OCI-LY1 (cell line): ENCODE results near the gene ZNF804A.

Experiments
- H2AFZ ChIP-seq: fragments of 200-600 bp; sonication (generic), shearing (Covaris generic); 2 replicates; pipeline ENCODE4 v1.6.0; 2014; ENCODE audit warnings: antibody characterized with exemption, mild to moderate bottlenecking, low read length
- H3F3A ChIP-seq: fragments of 200-600 bp; sonication (generic), shearing (Covaris generic); 2 replicates; pipeline ENCODE4 v1.6.0; 2014; ENCODE audit warnings: mild to moderate bottlenecking, antibody characterized with exemption, low read length, moderate library complexity; ENCODE audit not compliant: insufficient read depth
- H3K27ac ChIP-seq: fragments of 200-600 bp; sonication (generic); 2 replicates; pipeline ENCODE4 v1.5.1; 2014; ENCODE audit warnings: low read length, mixed run types, mild to moderate bottlenecking, low read depth; ENCODE audit not compliant: poor library complexity, severe bottlenecking
- H3K27me3 ChIP-seq: fragments of 200-600 bp; sonication (generic); 2 replicates; pipeline ENCODE4 v1.6.0; 2014; ENCODE audit warnings: antibody characterized with exemption, mild to moderate bottlenecking, low read length, moderate library complexity; ENCODE audit not compliant: insufficient read depth
- H3K36me3 ChIP-seq: fragments of 200-600 bp; sonication (generic); 2 replicates; pipeline ENCODE4 v1.6.1; 2014; ENCODE audit warnings: mild to moderate bottlenecking, antibody characterized with exemption, low read length, moderate library complexity, mixed read lengths; ENCODE audit not compliant: insufficient read depth
- H3K4me1 ChIP-seq: fragments of 200-600 bp; sonication (generic); 2 replicates; pipeline ENCODE4 v1.5.1; 2014; ENCODE audit warnings: mild to moderate bottlenecking, low read length, moderate library complexity; ENCODE audit not compliant: insufficient read depth, severe bottlenecking
- H3K4me2 ChIP-seq: fragments of 200-600 bp; sonication (generic), shearing (Covaris generic); 2 replicates; pipeline ENCODE4 v1.6.1; 2014; ENCODE audit warnings: low read length
- H3K4me3 ChIP-seq: fragments of 200-600 bp; sonication (generic); 2 replicates; pipeline ENCODE4 v1.5.1; 2014; ENCODE audit warnings: low read length, low read depth, mild to moderate bottlenecking, mixed read lengths; ENCODE audit not compliant: poor library complexity, severe bottlenecking
- H3K79me2 ChIP-seq: fragments of 200-600 bp; shearing (Covaris generic); 2 replicates; pipeline ENCODE4 v1.6.1; 2016; ENCODE audit warnings: mixed run types, low read length, mixed read lengths; ENCODE audit not compliant: insufficient read depth
- H3K9ac ChIP-seq: fragments of 200-600 bp; sonication (generic), shearing (Covaris generic); 2 replicates; pipeline ENCODE4 v1.6.1; 2014; ENCODE audit warnings: mild to moderate bottlenecking, low read length, mixed read lengths
- H3K9me2 ChIP-seq: fragments of 200-600 bp; sonication (generic), shearing (Covaris generic); 2 replicates; pipeline ENCODE4 v1.6.1; 2014; ENCODE audit warnings: low read depth, mild to moderate bottlenecking, low read length, mixed read lengths
- H3K9me3 ChIP-seq: fragments of 200-600 bp; shearing (Covaris generic); 2 replicates; pipeline ENCODE4 v1.6.1; 2014; ENCODE audit warnings: low read length, mixed read lengths
- H4K20me1 ChIP-seq: fragments of 200-600 bp; sonication (generic), shearing (Covaris generic); 2 replicates; pipeline ENCODE4 v1.6.0; 2016; ENCODE audit warnings: mild to moderate bottlenecking, low read length; ENCODE audit not compliant: insufficient read depth
- EZH2 ChIP-seq: fragments of 200-600 bp; sonication (generic), shearing (Covaris generic); IDR thresholded peaks from 2 replicates; pipeline ENCODE4 v1.8.0; 2017; ENCODE audit warnings: borderline replicate concordance, mixed run types, mild to moderate bottlenecking, antibody characterized with exemption, low read length, moderate library complexity, mixed read lengths
- TF ChIP-seq, protein P1 (sequence below): fragments of 200-600 bp; sonication (generic), shearing (Covaris generic); IDR thresholded peaks from 2 replicates; pipeline ENCODE4 v1.5.1; 2017; ENCODE audit warnings: mild to moderate bottlenecking, antibody characterized with exemption, low read length, moderate library complexity, mixed read lengths

Gene ZNF804A

DNA sequence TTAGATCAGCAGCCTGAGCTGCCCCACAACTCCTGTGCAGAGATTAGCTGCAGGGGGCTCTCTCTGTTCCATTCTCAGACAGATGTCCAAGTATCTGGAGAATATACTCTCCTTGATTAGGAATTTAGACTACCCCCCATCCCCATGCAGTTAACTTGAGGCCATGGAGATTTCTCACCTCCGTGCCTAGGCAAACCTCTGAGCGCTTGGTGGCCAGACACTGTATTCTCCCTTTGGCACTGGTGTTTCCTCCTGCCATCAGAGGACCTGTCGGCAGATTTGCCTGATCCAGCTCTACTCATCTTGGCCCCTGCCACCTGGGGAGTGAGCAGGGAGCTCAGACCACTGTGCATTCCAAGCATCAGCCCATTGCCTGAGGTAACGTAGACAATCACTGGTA lies 48.3 kb downstream of the ZNF804A start:
- Histone ChIP-seq H3K4me2 (no peak overlapping the region), H3K9me2 (no peaks in the 10 kb centered on the region), H3K27me3 (no peaks in the 10 kb centered on the region), H3K9me3 (peaks cover 13% of the 10 kb centered on the region; the same call in 1 of the 2 replicates), H2AFZ (no peak overlapping the region), H3K4me1 (peaks cover 12% of the 10 kb centered on the region), H3K79me2 (peaks cover 73% of the 10 kb centered on the region), H3K36me3 (peaks cover 74% of the 10 kb centered on the region), H3F3A (no peaks in the 10 kb centered on the region), H3K9ac (no peak overlapping the region), H3K27ac (no peak overlapping the region), H4K20me1 (no peaks in the 10 kb centered on the region), H3K4me3 (no peak overlapping the region)
- TF ChIP-seq, protein P1, sequence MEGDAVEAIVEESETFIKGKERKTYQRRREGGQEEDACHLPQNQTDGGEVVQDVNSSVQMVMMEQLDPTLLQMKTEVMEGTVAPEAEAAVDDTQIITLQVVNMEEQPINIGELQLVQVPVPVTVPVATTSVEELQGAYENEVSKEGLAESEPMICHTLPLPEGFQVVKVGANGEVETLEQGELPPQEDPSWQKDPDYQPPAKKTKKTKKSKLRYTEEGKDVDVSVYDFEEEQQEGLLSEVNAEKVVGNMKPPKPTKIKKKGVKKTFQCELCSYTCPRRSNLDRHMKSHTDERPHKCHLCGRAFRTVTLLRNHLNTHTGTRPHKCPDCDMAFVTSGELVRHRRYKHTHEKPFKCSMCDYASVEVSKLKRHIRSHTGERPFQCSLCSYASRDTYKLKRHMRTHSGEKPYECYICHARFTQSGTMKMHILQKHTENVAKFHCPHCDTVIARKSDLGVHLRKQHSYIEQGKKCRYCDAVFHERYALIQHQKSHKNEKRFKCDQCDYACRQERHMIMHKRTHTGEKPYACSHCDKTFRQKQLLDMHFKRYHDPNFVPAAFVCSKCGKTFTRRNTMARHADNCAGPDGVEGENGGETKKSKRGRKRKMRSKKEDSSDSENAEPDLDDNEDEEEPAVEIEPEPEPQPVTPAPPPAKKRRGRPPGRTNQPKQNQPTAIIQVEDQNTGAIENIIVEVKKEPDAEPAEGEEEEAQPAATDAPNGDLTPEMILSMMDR: no peak
- no peak for TF ChIP-seq EZH2

DNA sequence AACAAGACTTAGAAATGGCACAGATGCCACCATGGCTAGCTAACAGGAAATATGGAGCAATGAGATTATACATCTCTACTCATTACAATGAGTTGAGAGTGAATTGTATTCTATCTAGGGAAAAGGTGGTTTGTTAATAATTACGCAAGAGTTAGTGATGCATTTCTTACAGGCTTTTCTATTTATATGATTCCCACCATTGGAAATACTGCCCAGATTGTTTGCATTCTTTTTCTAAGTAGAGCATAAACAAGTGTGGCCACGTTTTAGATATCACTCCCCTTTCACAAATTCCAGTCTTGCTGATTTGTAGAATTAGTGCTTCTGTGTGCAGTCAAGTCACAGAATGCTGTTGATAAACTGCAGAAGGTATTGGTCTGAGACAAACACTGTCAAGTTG lies 56.6 kb downstream of the ZNF804A start:
- Histone ChIP-seq H3K27me3 (no peaks in the 10 kb centered on the region), H3K9ac (no peak overlapping the region), H3K79me2 (peaks cover 88% of the 10 kb centered on the region), H3F3A (no peaks in the 10 kb centered on the region), H2AFZ (no peak overlapping the region), H3K9me2 (no peaks in the 10 kb centered on the region), H3K27ac (no peak overlapping the region), H3K4me3 (no peak overlapping the region), H3K36me3 (peaks cover 76% of the 10 kb centered on the region), H4K20me1 (no peaks in the 10 kb centered on the region), H3K9me3 (peaks cover 4% of the 10 kb centered on the region; the same call in 1 of the 2 replicates), H3K4me2 (no peak overlapping the region), H3K4me1 (no peaks in the 10 kb centered on the region)
- TF ChIP-seq, protein P1: no peak
- TF ChIP-seq EZH2: no peak

DNA sequence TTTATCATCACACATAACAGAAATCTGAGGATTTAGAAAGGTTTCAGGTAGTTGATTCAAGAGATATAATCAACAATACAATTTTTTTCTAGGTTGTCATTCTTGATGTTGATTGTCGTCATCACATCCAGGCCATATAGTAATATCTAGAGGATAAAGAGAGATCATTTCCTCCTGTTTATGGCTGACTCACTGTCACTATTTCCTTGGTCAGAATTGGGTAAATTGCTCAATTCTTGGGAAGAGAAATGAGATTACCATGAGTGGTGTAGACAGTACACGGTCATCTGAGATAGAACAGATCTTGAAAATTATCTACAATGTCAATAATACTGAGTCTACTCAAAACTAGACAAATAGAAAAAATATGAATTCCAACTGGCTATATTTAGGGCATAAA lies 78.8 kb downstream of the ZNF804A start:
- H3K36me3 ChIP-seq: peaks cover 66% of the 10 kb centered on the region
- H3K9me2 ChIP-seq: no peaks in the 10 kb centered on the region
- no peak overlapping the region for H2AFZ ChIP-seq
- no peak overlapping the region for H3K4me3 ChIP-seq
- H3F3A ChIP-seq: no peaks in the 10 kb centered on the region
- no peaks in the 10 kb centered on the region for H4K20me1 ChIP-seq
- TF ChIP-seq EZH2: no peak
- TF ChIP-seq, protein P1: no peak
- H3K27ac ChIP-seq: no peak overlapping the region
- H3K9ac ChIP-seq: no peak overlapping the region
- H3K79me2 ChIP-seq: peaks cover 75% of the 10 kb centered on the region
- no peaks in the 10 kb centered on the region for H3K4me1 ChIP-seq
- no peaks in the 10 kb centered on the region for H3K27me3 ChIP-seq
- H3K9me3 ChIP-seq: peaks cover 17% of the 10 kb centered on the region; the same call in 1 of the 2 replicates
- H3K4me2 ChIP-seq: no peak overlapping the region
